NCI-H1417 (cell line): ENCODE measurements around the gene TCFL5.

ENCODE experiments used
- DNase-seq, 3 experiments: peaks; one replicate each; lab custom pipeline; 2025; lab: John Stamatoyannopoulos, UW

Gene TCFL5

GRCh38 chr20:62835931-62836861 lies 25.4 kb downstream of the TCFL5 start:
- no peak for DNase-seq

DNA sequence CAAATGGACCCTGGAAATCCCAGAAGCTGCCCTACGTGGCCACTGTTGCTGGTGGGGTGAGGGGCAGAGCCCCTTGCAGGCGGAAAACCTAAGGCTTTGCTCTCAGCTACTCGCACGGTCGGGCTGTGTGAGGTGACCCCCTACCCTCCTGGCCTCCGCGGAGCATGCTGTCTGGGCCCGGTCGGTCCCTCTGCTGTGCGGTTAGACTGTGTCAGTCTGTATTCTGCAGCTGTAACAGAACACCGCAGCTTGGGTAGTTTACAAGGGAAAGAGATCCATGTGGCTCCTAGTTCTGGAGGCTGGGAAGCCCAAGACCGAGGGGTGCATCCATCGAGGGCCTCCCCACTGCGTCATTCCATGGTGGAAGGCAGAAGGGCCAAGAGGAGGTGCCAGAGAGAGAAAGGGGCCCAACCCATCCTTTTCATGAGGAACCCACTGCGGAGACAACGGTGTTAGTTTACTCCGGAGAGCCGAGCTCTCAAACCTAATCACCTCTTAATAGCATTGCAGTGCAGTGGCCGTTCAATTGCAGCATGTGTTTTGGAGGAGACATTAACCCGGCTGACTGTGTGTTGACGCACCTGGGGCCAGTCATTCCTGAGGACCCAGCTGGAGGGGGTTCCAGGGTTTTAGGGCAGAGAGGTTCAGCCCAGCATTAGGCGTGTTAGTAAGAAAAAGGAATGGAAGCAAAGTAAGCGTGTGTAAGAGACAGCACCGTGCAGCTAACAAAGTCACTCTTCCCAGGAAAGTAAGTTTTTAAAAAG lies 26.5 kb downstream of the TCFL5 start:
- DNase-seq, result peak in 1 of 3 experiments; percentile 44

DNA sequence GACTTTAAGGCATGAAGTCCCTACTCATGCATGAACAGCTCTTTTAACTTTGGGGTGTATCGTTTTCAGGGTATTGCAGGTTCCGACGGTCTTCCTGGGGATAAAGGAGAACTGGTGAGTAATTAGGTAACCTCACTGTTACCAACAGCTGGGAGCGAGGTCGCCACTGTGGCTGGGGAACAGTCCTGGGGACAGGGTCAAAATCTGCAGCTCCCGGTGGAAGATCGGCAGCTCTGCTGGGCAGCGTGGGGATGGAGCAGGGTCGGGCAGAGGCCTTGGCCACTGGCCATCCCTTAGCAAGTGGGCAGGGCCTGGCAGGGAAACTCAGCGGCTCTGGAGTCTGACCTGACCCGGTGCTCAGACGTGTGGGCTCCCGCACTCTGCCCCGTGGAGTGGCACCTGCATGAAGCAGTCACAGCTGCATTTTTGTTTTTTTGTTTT lies 28.7 kb downstream of the TCFL5 start:
- no peak for DNase-seq

DNA sequence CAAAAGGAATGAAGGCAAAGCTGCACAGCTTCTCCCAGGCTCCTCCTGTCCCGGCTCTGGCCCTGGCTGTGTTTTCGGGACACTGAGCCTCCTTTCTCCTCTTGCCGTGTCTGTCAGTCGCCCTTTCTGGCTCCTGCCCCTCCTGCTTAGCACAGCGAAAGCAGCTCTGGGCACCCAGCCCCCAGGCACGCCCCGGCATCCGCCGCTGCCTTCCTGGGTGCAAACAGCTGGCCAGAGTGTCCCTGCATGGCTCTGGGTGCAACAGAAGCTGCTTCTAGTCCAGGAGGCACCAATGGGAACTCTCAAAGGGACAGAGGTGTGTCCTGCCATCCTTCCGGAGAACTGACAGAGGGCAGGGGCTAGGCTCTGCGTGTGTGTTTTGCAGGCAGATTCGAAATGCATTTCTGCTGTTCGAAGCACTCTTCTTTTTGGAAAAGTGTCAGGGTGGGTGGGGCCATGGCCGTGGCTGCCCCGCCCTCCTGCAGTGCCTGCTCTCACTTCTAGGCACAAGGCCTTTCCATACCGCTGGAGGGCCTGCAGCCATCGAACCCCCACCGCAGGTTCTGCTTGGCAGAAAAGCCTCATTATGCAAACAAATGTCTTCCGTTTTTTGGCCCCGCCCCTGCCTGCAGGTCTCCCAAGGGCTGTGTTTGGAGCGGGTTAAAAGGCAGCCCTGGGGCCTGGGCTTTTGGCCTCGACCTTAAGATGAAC lies 29.3 kb downstream of the TCFL5 start:
- peak in 2 of 3 experiments; percentile 33 to 48 for DNase-seq

GRCh38 chr20:62831854-62832211 lies 29.8 kb downstream of the TCFL5 start:
- no peak for DNase-seq

GRCh38 chr20:62831361-62831788 lies 30.2 kb downstream of the TCFL5 start:
- no peak for DNase-seq

GRCh38 chr20:62830821-62831220 lies 30.8 kb downstream of the TCFL5 start:
- no peak for DNase-seq

- DNase-seq, result no peak
Observed at GRCh38 chr20:62830251-62830650, 31.4 kb downstream of the TCFL5 start.

DNA sequence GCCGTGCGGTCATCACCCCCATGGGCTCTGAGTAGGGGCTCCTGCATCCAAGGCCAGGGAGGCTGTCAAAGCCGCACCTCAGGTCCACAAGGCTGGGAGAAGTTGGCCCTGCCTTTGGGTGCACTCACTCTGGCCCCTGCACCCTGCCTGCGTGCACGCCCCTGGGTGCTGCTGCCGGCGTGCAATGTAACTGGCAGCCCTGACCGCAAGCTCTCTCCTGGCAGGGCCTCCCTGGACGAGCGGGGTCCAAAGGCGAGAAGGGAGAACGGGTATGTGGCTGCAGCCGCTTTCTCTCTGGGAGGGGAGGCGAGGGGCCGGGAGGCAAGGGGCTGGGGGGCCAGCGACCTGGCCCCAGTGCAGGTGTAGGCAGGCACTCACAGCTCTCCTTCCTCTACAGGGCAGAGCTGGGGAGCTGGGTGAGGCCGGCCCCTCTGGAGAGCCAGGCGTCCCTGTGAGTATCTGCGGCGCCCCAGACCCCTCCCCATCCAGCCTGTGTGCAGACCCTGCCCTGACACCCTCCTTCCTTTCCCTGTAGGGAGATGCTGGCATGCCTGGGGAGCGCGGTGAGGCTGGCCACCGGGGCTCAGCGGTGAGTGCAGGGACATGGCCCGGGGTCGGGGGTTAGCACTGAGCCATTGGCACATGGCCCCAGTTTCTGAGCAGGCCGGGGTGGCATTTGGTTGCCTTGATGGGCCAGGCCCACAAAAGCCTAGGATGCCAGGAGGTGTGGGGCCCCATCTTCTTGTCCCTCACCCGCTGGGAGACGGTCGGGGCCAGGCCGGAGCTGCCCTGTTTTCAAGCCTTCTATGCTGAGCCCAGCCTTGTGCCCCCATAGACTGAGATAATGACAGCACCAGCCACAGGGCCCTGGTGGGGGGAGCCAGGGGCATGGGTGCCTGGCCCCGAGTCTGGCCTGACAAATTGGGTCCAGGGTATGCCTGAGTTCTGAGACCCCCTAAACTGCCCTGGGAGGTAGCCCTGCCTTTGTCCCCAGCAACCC lies 32.1 kb downstream of the TCFL5 start:
- DNase-seq, result no peak

- no peak for DNase-seq
Observed at GRCh38 chr20:62828511-62829230, 33.0 kb downstream of the TCFL5 start.

- no peak for DNase-seq
Observed at GRCh38 chr20:62828051-62828450, 33.6 kb downstream of the TCFL5 start.

DNA sequence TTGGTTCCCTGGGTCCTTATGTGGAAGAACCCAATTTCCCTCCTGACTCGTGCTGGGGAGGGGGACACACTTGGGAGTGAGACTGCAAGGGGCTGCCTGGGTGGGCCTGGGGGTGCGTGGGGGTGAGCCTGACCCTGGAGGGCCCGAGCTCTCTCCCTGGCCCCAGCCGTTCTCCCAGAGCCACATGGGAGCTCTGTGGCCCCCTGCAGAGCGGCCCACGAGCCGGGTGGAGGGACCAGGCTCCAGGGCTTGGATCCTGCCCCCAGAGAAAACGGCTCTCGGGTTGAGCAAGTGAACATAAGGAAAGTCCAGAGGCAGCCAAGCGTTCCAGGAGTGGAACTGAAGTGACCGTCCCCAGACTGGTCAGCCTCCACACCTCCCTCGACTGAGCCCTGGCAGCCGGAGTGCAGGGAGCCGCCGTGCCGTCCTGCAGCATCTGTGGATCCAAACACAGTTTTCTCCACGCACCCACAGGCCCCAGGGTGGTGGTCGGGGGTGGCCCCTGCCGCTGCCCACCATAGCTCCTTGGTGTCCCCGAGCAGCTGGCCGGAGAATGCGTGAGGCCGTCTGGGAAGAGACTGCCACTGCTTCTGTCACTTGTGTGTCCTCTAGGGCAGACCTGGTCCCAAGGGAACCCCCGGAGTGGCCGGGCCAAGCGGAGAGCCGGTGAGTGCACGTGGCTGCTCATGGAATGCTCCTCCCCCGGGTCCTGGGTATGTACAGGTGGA lies 34.1 kb downstream of the TCFL5 start:
- peak in 2 of 3 experiments; percentile 25 to 29 for DNase-seq

DNA sequence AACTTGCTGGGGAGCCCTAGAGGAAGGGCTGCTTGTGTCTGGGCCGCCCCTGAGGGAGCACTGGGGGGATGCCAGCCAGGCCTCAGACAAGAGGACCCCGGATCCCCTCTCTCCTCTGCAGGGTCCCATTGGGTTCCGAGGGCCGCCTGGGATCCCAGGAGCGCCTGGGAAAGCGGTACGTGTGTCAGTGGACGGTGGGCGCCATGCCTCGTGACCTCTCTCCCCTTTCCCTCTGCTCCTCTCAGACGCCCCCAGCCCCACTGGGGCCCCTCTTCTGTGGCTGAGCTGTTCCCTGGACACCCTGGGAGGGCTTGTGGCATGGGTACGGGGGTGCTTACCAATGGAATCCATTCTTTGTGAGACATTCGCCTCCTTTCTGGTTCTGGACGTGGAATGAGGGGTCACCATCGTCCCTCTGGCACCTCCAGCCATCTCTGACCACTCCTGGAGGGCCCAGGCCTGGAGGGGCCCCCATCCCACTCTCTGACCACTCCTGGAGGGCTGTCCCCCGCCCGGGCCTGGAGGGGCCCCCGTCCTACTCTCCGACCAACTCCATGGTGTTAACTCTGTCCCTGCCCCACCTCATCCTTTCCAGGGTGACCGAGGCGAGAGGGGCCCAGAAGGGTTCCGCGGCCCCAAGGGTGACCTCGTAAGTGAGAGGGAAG lies 34.8 kb downstream of the TCFL5 start:
- no peak for DNase-seq

- DNase-seq, result no peak
Observed at GRCh38 chr20:62825986-62826645, 35.5 kb downstream of the TCFL5 start.

DNA sequence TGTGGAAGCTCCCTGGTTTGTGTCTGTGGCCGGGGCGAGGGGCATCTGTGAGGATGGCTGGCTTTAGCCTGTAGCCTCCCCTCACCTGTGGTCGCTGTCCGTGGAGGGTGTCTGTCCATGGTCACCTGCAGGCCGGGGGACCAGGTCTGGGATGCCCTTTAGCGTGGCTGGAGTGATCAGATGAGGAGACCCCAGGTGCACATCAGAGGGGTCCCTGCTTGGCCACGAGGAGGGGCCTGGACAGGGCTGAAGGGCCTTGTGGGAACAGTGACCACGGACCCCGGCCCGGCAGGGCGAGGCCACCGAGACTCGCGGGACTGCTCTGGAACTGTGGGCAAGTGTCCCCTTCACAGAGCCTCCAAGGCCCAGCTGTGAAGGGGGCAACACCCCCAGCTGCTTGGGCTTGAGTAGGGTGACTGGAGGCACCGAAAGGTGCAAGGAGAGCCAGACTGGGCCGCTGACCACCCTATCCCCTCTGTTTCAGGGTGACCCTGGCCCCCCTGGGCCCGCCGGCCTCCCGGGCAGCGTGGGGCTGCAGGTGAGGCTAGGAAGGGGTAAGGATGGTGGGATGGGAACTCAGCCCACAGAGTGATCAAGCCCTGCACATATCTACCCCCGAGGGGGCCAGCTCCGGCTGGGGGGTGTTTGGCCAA lies 36.2 kb downstream of the TCFL5 start:
- no peak for DNase-seq

- DNase-seq, result peak; percentile 30 to 67 (median 40)
Observed at GRCh38 chr20:62824476-62825332, 36.9 kb downstream of the TCFL5 start.
